HG02763 (cell line): ENCODE data around the gene DOLK.

Experiments
- ATAC-seq: cut with Tn5 transposase; IDR thresholded peaks from one replicate; pipeline ENCODE4 v1.9.1; 2021; ENCODE audit warnings: mild to moderate bottlenecking, moderate library complexity; ENCODE audit not compliant: unreplicated experiment

The DOLK gene

GRCh38 chr9:128936171-128936865, 11.1 kb downstream of the DOLK start:
- no peak for ATAC-seq

- no peak for ATAC-seq
Measured at GRCh38 chr9:128933731-128934130, 13.7 kb downstream of the DOLK start.

GRCh38 chr9:128929560-128929959, 17.8 kb downstream of the DOLK start:
- ATAC-seq, result no peak

- ATAC-seq, result no peak
Measured at GRCh38 chr9:128928624-128929023, 18.8 kb downstream of the DOLK start.

- ATAC-seq, result no peak
Measured at GRCh38 chr9:128927731-128928411, 19.5 kb downstream of the DOLK start.

- ATAC-seq, result no peak
Measured at GRCh38 chr9:128923493-128923883, 23.9 kb downstream of the DOLK start.

GRCh38 chr9:128921881-128922763, 25.3 kb downstream of the DOLK start:
- ATAC-seq, result no peak

GRCh38 chr9:128920381-128921058, 26.9 kb downstream of the DOLK start, which contains the start of gene PHYHD1:
Gene PHYHD1 (plus strand): TSS chr9:128920982. CDS start chr9:128922324, 1,342 bp downstream.
- no peak for ATAC-seq

GRCh38 chr9:128919402-128920089, 27.9 kb downstream of the DOLK start:
- ATAC-seq, result no peak

GRCh38 chr9:128918921-128919320, 28.5 kb downstream of the DOLK start:
- no peak for ATAC-seq

GRCh38 chr9:128917151-128917849, 30.1 kb downstream of the DOLK start:
- no peak for ATAC-seq

- ATAC-seq, result no peak
Measured at GRCh38 chr9:128916745-128917144, 30.7 kb downstream of the DOLK start.

- no peak for ATAC-seq
Measured at GRCh38 chr9:128916204-128916603, 31.2 kb downstream of the DOLK start.

- ATAC-seq, result no peak
Measured at GRCh38 chr9:128913995-128914772, 33.2 kb downstream of the DOLK start.

- no peak for ATAC-seq
Measured at GRCh38 chr9:128913048-128913900, 34.1 kb downstream of the DOLK start.

- no peak for ATAC-seq
Measured at GRCh38 chr9:128912270-128912853, 35.0 kb downstream of the DOLK start.

GRCh38 chr9:128911529-128912035, 35.8 kb downstream of the DOLK start:
- ATAC-seq, result no peak
